Tibial nerve (tissue), 4 donors: ENCODE data around the gene CAPN11. TPM values are rescaled to one million over a fixed set of nuclear protein-coding genes. Genes with fewer than 3 reads are reported as not detected.

Experiments
- DNase-seq, 2 donors: peaks; one replicate each; pipeline ENCODE4 v3.0.0-alpha.2; 2019; ENCODE audit warnings: low spot score in 2 of 2
- H3K27ac ChIP-seq, 4 donors: fragments of 200-600 bp; sonication (generic) in 3 of 4; one replicate each; pipeline ENCODE4 v1.5.1; 2017 to 2019; ENCODE audit warnings: mild to moderate bottlenecking in 1 of 4
- H3K27me3 ChIP-seq, 2 donors: fragments of 200-600 bp; sonication (generic) in 1 of 2; one replicate each; pipeline versions ENCODE4 v1.5.1 to v1.6.0; 2017 to 2019
- H3K36me3 ChIP-seq, 3 donors: fragments of 200-600 bp; sonication (generic); one replicate each; pipeline ENCODE4 v1.5.1; 2018 to 2019
- H3K4me1 ChIP-seq, 4 donors: fragments of 200-600 bp; sonication (generic) in 3 of 4; one replicate each; pipeline ENCODE4 v1.5.1; 2017 to 2019
- H3K4me3 ChIP-seq, 4 donors: fragments of 200-600 bp; sonication (generic) in 3 of 4; one replicate each; pipeline ENCODE4 v1.5.1; 2017 to 2019; ENCODE audit warnings: mild to moderate bottlenecking in 1 of 4, moderate library complexity in 1 of 4
- H3K9me3 ChIP-seq, 4 donors: fragments of 200-600 bp; sonication (generic) in 3 of 4; one replicate each; pipeline ENCODE4 v1.5.1; 2017 to 2019
- CTCF ChIP-seq, 5 experiments: fragments of 200-600 bp in 3 of 5; fragments of 450-650 bp in 2 of 5; sonication (generic) in 3 of 5; IDR thresholded peaks; one replicate each; pipeline ENCODE4 v1.5.1; 2016 to 2019; ENCODE audit warnings: antibody characterized with exemption in 5 of 5, mild to moderate bottlenecking in 3 of 5, moderate library complexity in 2 of 5
- EP300 ChIP-seq, 2 donors: sonication (generic); formaldehyde crosslinking; IDR thresholded peaks; one replicate each; pipeline ENCODE4 v1.6.1; 2017; ENCODE audit warnings: antibody characterized with exemption in 2 of 2, mild to moderate bottlenecking in 1 of 2
- POLR2A ChIP-seq, 2 donors: fragments of 450-650 bp; IDR thresholded peaks; one replicate each; pipeline ENCODE4 v1.6.1; 2017; ENCODE audit warnings: antibody characterized with exemption in 2 of 2, mild to moderate bottlenecking in 2 of 2, moderate library complexity in 2 of 2
- WGBS, 2 donors: methylation state at CpG; one replicate each; pipeline ENCODE4 v1.1.5; 2018; 5-methylcytosine and 5-hydroxymethylcytosine counted together
- total RNA-seq, 4 donors: library from RNA; depleted of rRNA; stranded (reverse); fragments of >200 nt; gene quantifications; one replicate each; pipeline ENCODE4 v1.1.0, GENCODE V29; 2016

Gene CAPN11
- total RNA-seq, 4 donors from 2014 or later = 0.21 to 6.5 (median 4.2) TPM

GRCh38 chr6:44166116-44166515, 7.5 kb downstream of the CAPN11 start:
- TF ChIP-seq CTCF (IDR thresholded peaks at IDR 0.05) (no peak), POLR2A (IDR thresholded peaks at IDR 0.05) (no peak), EP300 (IDR thresholded peaks at IDR 0.05) (no peak)
- H3K27ac ChIP-seq = no peak overlapping the region
- DNase-seq = no peak
- H3K4me3 ChIP-seq = no peak overlapping the region
- 79% methylated on average over 7 of the region's 7 CpGs for WGBS, 2 donors
- no peaks in the 10 kb centered on the region for H3K9me3 ChIP-seq
- H3K36me3 ChIP-seq = no peaks in the 10 kb centered on the region
- peaks cover 0 to 7% (median 0%) of the 10 kb centered on the region in 4 donors for H3K4me1 ChIP-seq
- peaks cover 0 to 4% of the 10 kb centered on the region in 2 donors for H3K27me3 ChIP-seq

GRCh38 chr6:44166591-44167184, 8.1 kb downstream of the CAPN11 start:
- H3K9me3 ChIP-seq = no peaks in the 10 kb centered on the region
- TF ChIP-seq EP300 (IDR thresholded peaks at IDR 0.05) = no peak
- no peak for TF ChIP-seq CTCF (IDR thresholded peaks at IDR 0.05)
- H3K4me3 ChIP-seq = no peak overlapping the region
- WGBS, 2 donors = 39 to 42% methylated on average over 15 to 16 of the region's 16 CpGs
- H3K36me3 ChIP-seq = no peaks in the 10 kb centered on the region
- H3K27ac ChIP-seq = no peak overlapping the region
- peaks cover 0 to 7% (median 0%) of the 10 kb centered on the region in 4 donors for H3K4me1 ChIP-seq
- peaks cover 0 to 4% of the 10 kb centered on the region in 2 donors for H3K27me3 ChIP-seq
- DNase-seq = no peak

- Histone ChIP-seq H3K27me3 (peaks cover 0 to 4% of the 10 kb centered on the region in 2 donors), H3K4me1 (peaks cover 0 to 8% (median 0%) of the 10 kb centered on the region in 4 donors), H3K9me3 (no peaks in the 10 kb centered on the region), H3K4me3 (no peak overlapping the region), H3K36me3 (no peaks in the 10 kb centered on the region), H3K27ac (no peak overlapping the region)
- 100% methylated on average over 1 of the region's 1 CpG for WGBS, 2 donors
- TF ChIP-seq CTCF (IDR thresholded peaks at IDR 0.05) (no peak), EP300 (IDR thresholded peaks at IDR 0.05) (no peak), POLR2A (IDR thresholded peaks at IDR 0.05) (no peak)
- DNase-seq = no peak
Observed at GRCh38 chr6:44167567-44167966, 8.9 kb downstream of the CAPN11 start.

- Histone ChIP-seq H3K4me1 (peaks cover 0 to 13% (median 0%) of the 10 kb centered on the region in 4 donors), H3K27ac (peak overlapping the region in 1 of 4 donors; percentile 26), H3K4me3 (no peak overlapping the region), H3K27me3 (no peaks in the 10 kb centered on the region), H3K9me3 (no peaks in the 10 kb centered on the region), H3K36me3 (no peaks in the 10 kb centered on the region)
- no peak for TF ChIP-seq CTCF (IDR thresholded peaks at IDR 0.05)
- TF ChIP-seq EP300 (IDR thresholded peaks at IDR 0.05) = no peak
- no peak for TF ChIP-seq POLR2A (IDR thresholded peaks at IDR 0.05)
- WGBS, 2 donors = 56 to 76% methylated on average over 9 of the region's 9 CpGs
- DNase-seq = peak in 1 of 2 donors; percentile 14
Observed at GRCh38 chr6:44169154-44169553, 10.5 kb downstream of the CAPN11 start.

- no peak for TF ChIP-seq EP300 (IDR thresholded peaks at IDR 0.05)
- Histone ChIP-seq H3K36me3 (no peaks in the 10 kb centered on the region), H3K4me1 (peaks cover 0 to 13% (median 0%) of the 10 kb centered on the region in 4 donors), H3K27me3 (no peaks in the 10 kb centered on the region), H3K4me3 (no peak overlapping the region), H3K27ac (no peak overlapping the region), H3K9me3 (no peaks in the 10 kb centered on the region)
- no peak for DNase-seq
- WGBS, 2 donors = 76% methylated on average over 10 of the region's 10 CpGs
Observed at GRCh38 chr6:44169886-44170570, 11.4 kb downstream of the CAPN11 start.
